WTC11 (cell line): ENCODE data around the gene COL6A3.

Experiments
- CTCF ChIP-seq: fragments of 200-600 bp; IDR thresholded peaks from 2 replicates; pipeline ENCODE4 v1.8.0; 2022; ENCODE audit warnings: antibody characterized with exemption
- ETV6 ChIP-seq: sonication (generic); formaldehyde crosslinking; IDR thresholded peaks from 2 replicates; pipeline ENCODE4 v1.8.1; 2022; ENCODE audit warnings: mild to moderate bottlenecking, missing genetic modification reagents
- FOXJ3 ChIP-seq: sonication (generic); formaldehyde crosslinking; IDR thresholded peaks from 2 replicates; pipeline ENCODE4 v1.9.0; 2021; ENCODE audit warnings: missing genetic modification reagents, mild to moderate bottlenecking, borderline replicate concordance
- GABPB1 ChIP-seq: sonication (generic); formaldehyde crosslinking; IDR thresholded peaks from 2 replicates; pipeline ENCODE4 v1.8.1; 2023; ENCODE audit warnings: mild to moderate bottlenecking, missing genetic modification reagents
- JUN ChIP-seq: sonication (generic); formaldehyde crosslinking; IDR thresholded peaks from 2 replicates; pipeline ENCODE4 v1.8.0; 2023; ENCODE audit warnings: mild to moderate bottlenecking, missing genetic modification reagents
- NR2C2 ChIP-seq: sonication (generic); formaldehyde crosslinking; IDR thresholded peaks from 2 replicates; pipeline ENCODE4 v1.8.0; 2022; ENCODE audit warnings: mild to moderate bottlenecking, missing genetic modification reagents
- USF1 ChIP-seq: sonication (generic); formaldehyde crosslinking; IDR thresholded peaks from 2 replicates; pipeline ENCODE4 v1.8.0; 2022; ENCODE audit warnings: mild to moderate bottlenecking, missing genetic modification reagents
- TF ChIP-seq, protein P1 (sequence below): sonication (generic); formaldehyde crosslinking; IDR thresholded peaks from 2 replicates; pipeline ENCODE4 v1.8.1; 2023; ENCODE audit warnings: mild to moderate bottlenecking, moderate library complexity, missing genetic modification reagents
- TF ChIP-seq, protein P2 (sequence below): sonication (generic); formaldehyde crosslinking; IDR thresholded peaks from 2 replicates; pipeline ENCODE4 v1.8.1; 2022; ENCODE audit warnings: mild to moderate bottlenecking, missing genetic modification reagents, moderate library complexity, borderline replicate concordance

GRCh38 chr2:237365671-237366070 is 48.3 kb downstream of the COL6A3 start:
- TF ChIP-seq ETV6 (no peak), CTCF (no peak), JUN (CRISPR knock-in tag) (no peak), FOXJ3 (no peak), NR2C2 (CRISPR knock-in tag) (no peak), GABPB1 (CRISPR knock-in tag) (no peak), USF1 (CRISPR knock-in tag) (no peak)
- TF ChIP-seq, protein P1, sequence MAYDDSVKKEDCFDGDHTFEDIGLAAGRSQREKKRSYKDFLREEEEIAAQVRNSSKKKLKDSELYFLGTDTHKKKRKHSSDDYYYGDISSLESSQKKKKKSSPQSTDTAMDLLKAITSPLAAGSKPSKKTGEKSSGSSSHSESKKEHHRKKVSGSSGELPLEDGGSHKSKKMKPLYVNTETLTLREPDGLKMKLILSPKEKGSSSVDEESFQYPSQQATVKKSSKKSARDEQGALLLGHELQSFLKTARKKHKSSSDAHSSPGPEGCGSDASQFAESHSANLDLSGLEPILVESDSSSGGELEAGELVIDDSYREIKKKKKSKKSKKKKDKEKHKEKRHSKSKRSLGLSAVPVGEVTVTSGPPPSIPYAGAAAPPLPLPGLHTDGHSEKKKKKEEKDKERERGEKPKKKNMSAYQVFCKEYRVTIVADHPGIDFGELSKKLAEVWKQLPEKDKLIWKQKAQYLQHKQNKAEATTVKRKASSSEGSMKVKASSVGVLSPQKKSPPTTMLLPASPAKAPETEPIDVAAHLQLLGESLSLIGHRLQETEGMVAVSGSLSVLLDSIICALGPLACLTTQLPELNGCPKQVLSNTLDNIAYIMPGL: no peak
- TF ChIP-seq, protein P2, sequence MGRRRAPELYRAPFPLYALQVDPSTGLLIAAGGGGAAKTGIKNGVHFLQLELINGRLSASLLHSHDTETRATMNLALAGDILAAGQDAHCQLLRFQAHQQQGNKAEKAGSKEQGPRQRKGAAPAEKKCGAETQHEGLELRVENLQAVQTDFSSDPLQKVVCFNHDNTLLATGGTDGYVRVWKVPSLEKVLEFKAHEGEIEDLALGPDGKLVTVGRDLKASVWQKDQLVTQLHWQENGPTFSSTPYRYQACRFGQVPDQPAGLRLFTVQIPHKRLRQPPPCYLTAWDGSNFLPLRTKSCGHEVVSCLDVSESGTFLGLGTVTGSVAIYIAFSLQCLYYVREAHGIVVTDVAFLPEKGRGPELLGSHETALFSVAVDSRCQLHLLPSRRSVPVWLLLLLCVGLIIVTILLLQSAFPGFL (CRISPR knock-in tag): no peak
